GM10248 (cell line): ENCODE results near the gene SETD9.
A peak's percentile ranks its signal among the peaks of the same experiment; 100 is the strongest.

Source experiments
- CTCF ChIA-PET: fragments of 300-600 bp; sonication (Branson Sonifier 250); formaldehyde crosslinking; extraction: SDS; loops from one replicate; lab custom pipeline; 2021; ENCODE audit warnings: antibody characterized with exemption; lab: Yijun Ruan, JAX
- POLR2A ChIA-PET: fragments of 350-650 bp; sonication (Branson Sonifier 250); formaldehyde crosslinking; extraction: SDS; loops from one replicate; lab custom pipeline; 2020; ENCODE audit warnings: antibody characterized with exemption; lab: Yijun Ruan, JAX
- DNase-seq: peaks from one replicate; pipeline ENCODE4 v3.0.0; 2012; ENCODE audit errors: extremely low spot score
- TF ChIP-seq, protein P1 (sequence below): IDR thresholded peaks from 2 replicates; pipeline ENCODE4 v1.5.1; 2012; ENCODE audit warnings: mild to moderate bottlenecking, low read depth; ENCODE audit errors: extremely low read depth, missing control alignments, control extremely low read depth

Gene SETD9

DNA sequence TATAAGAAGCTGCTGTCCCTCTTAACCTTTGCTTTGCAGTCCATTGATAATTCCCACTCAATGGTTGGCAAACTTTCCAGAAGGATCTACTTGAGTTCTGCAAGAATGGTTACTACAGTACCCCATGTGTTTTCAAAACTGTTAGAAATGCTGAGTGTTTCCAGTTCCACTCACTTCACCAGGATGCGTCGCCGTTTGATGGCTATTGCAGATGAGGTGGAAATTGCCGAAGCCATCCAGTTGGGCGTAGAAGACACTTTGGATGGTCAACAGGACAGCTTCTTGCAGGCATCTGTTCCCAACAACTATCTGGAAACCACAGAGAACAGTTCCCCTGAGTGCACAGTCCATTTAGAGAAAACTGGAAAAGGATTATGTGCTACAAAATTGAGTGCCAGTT, 27.8 kb upstream of the SETD9 start:
- ChIA-PET CTCF (interaction anchor here (1.2 kb wide), 1 partner anchor 611 kb away, joined by 4 read pairs; no protein-coding TSS in a partner anchor), POLR2A (no interaction called here)
- no peak for DNase-seq
- TF ChIP-seq, protein P1, sequence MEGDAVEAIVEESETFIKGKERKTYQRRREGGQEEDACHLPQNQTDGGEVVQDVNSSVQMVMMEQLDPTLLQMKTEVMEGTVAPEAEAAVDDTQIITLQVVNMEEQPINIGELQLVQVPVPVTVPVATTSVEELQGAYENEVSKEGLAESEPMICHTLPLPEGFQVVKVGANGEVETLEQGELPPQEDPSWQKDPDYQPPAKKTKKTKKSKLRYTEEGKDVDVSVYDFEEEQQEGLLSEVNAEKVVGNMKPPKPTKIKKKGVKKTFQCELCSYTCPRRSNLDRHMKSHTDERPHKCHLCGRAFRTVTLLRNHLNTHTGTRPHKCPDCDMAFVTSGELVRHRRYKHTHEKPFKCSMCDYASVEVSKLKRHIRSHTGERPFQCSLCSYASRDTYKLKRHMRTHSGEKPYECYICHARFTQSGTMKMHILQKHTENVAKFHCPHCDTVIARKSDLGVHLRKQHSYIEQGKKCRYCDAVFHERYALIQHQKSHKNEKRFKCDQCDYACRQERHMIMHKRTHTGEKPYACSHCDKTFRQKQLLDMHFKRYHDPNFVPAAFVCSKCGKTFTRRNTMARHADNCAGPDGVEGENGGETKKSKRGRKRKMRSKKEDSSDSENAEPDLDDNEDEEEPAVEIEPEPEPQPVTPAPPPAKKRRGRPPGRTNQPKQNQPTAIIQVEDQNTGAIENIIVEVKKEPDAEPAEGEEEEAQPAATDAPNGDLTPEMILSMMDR, result no peak

DNA sequence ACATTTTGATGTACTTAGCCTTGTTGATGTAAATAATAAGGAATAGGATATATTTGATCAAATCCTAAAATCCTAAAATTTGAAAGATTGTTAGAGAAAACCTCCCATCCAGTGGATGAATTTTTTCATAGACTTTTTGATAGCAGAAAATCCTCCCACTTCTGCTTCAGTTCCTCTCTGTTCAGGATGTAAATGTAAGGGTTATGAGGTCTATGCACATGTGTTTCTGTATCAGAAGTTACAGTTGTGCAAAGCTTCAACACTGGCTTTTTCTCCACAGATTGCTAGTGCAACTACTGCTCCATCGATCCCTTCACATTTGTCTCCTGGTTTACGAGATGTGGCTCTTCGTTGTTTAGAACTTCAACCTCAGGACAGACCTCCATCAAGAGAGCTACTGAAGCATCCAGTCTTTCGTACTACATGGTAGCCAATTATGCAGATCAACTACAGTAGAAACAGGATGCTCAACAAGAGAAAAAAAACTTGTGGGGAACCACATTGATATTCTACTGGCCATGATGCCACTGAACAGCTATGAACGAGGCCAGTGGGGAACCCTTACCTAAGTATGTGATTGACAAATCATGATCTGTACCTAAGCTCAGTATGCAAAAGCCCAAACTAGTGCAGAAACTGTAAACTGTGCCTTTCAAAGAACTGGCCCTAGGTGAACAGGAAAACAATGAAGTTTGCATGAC, 16.0 kb upstream of the SETD9 start:
- ChIA-PET CTCF (interaction anchor here (1.4 to 1.7 kb wide), 2 partner anchors 8 to 11 kb away, joined by 3 to 7 read pairs; no protein-coding TSS in a partner anchor), POLR2A (no interaction called here)
- TF ChIP-seq, protein P1, result no peak
- DNase-seq, result no peak

DNA sequence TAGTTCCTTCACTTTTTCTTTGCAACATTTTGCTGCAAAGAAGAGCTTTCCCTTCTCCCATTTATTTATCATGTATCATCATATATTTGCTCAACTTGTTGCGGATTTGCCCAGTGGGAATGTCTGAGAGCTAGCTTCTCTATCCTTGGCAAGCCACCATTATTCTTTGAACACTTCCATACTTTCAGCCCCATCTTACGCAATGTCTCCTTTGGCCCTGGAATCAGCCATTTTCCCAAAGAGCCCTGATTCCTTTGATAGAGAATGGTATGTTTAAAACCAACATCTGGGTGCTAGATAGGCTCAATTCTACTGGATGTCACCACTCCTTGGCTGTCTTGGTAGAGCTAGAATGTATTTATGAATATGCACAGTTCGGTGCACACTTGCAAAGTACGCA, 12.6 kb upstream of the SETD9 start:
- POLR2A ChIA-PET, result no interaction called here
- no peak for DNase-seq
- TF ChIP-seq, protein P1, result no peak
- CTCF ChIA-PET, result interaction anchor here (1.0 to 3.5 kb wide), 3 partner anchors 14 to 626 kb away, joined by 3 to 20 read pairs (median 4); no protein-coding TSS in a partner anchor

DNA sequence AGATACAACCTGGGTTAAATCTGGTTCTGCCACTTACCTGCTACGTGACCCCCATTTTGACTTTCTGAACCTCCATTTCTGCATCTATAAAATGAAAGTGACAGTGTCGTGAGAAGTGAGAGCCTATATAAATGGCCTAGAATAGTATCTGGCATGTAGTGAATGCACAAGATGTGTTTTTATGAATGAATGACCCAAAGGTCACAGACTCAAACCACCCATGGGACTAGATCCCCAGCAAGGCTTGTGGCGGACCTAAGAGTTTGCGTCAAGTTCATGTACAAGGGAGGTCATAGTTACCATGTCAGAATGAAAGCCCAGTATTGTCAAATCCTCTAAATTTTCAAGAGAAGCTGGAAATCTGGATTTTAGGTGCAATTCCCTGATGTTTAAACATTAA, 11.2 kb upstream of the SETD9 start:
- DNase-seq, result no peak
- TF ChIP-seq, protein P1, result no peak
- CTCF ChIA-PET, result interaction anchor here (1.1 to 6.3 kb wide), 4 partner anchors 12 to 628 kb away, joined by 3 to 60 read pairs (median 5); no protein-coding TSS in a partner anchor
- POLR2A ChIA-PET, result no interaction called here

DNA sequence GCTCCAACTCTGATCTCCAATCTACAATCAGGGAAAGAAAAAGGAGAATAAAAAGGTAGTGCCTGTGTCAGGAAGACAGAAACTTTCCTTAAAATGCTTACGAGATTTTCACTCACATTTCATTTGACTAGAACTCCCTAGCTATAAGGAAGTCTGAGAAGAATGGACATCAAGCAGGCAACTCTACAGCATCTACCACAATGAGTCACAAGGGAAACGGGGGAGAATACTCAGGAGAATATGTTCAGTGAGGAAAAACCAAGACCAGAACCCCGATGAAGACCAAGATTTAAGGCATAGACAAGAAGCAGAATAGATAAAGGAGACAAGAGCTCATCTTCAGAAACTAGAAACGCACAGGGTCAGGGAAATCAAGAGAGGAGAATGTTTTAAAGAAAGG, 9.0 kb upstream of the SETD9 start:
- CTCF ChIA-PET, result interaction anchor here (0.6 to 6.3 kb wide), 24 partner anchors 8 to 1561 kb away, joined by 3 to 60 read pairs (median 4); partner anchors contain the start of gene SETD9
- POLR2A ChIA-PET, result no interaction called here
- TF ChIP-seq, protein P1, result no peak
- DNase-seq, result peak; percentile 6

DNA sequence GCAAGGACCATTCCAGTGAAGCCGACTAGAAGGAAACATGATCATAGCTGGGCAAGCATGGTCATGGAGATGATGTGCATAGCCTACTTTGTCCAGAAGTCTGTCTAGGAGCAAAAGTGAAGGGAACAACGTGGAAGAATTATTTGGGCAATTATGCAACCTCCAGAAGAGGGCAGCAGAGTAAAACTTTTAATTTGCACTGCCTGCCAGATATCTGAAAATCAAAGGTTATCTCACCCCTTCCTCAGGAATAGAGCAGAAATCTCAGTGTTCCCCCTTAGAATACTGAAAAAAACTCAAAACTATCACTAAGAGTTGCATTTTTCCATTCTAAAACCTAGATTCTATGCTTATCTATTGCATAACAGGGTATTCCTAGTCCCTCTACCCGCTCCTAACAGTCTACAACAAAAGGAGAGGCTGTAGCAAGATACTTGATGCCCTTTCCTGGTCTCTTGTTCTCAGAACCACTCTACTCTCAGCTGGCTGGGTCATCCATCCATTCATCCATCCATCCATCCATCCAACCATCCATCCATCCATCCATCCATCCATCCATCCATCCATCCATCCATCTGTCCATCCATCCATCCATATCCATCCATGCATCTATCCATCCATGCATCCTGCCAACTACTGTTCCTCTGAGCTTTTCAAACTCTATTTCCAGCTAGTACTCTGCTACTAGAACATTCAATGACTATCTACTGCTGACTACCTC, 8.4 kb upstream of the SETD9 start:
- POLR2A ChIA-PET, result no interaction called here
- peak; percentile 40 for DNase-seq
- CTCF ChIA-PET, result interaction anchor here (0.7 to 6.3 kb wide), 24 partner anchors 8 to 1560 kb away, joined by 3 to 60 read pairs (median 4); partner anchors contain the start of gene SETD9
- TF ChIP-seq, protein P1, result peak; percentile 66
